H1 (cell line): ENCODE measurements around the gene GRK5. TPM values are rescaled to one million over a fixed set of nuclear protein-coding genes. Genes with fewer than 3 reads are reported as not detected.

Experiments
- CTCF ChIA-PET: fragments of 300-600 bp; sonication (Branson Sonifier 250); formaldehyde crosslinking; loops from one replicate; lab custom pipeline; 2021; ENCODE audit not compliant: partially characterized antibody; lab: Charles Lee
- POLR2A ChIA-PET: fragments of 300-600 bp; sonication (Branson Sonifier 250); formaldehyde crosslinking; loops from one replicate; lab custom pipeline; 2021; ENCODE audit warnings: inconsistent platforms; ENCODE audit not compliant: partially characterized antibody; lab: Charles Lee
- DNase-seq, 2 experiments: peaks; one replicate each; pipeline versions ENCODE4 v3.0.0 to v3.0.0-alpha.2; 2010 to 2022; ENCODE audit warnings: low spot score in 2 of 2, low read depth in 1 of 2, mixed read lengths in 1 of 2
- FAIRE-seq: peaks from 2 replicates; lab custom pipeline; 2011; peaks lifted over from hg19 to GRCh38; lab: Jason Lieb, UNC
- H2AFZ ChIP-seq: 2 replicates; pipeline ENCODE4 v1.8.1; 2012; ENCODE audit warnings: low read length, inconsistent platforms
- H2AK5ac ChIP-seq: 2 replicates; pipeline ENCODE4 v1.6.1; 2013; ENCODE audit warnings: low read depth, low read length
- H2BK120ac ChIP-seq: replicated peaks from 2 replicates; pipeline ENCODE3; 2013; ENCODE audit warnings: low read depth, low read length, inconsistent platforms
- H2BK12ac ChIP-seq: 2 replicates; pipeline ENCODE4 v1.6.1; 2013; ENCODE audit warnings: low read depth, low read length
- H2BK15ac ChIP-seq: 2 replicates; pipeline ENCODE4 v1.6.1; 2013; ENCODE audit warnings: low read length
- H2BK20ac ChIP-seq: 2 replicates; pipeline ENCODE4 v1.6.1; 2013; ENCODE audit warnings: low read length
- H2BK5ac ChIP-seq: 2 replicates; pipeline ENCODE4 v1.6.1; 2013; ENCODE audit warnings: low read depth, low read length
- H3K14ac ChIP-seq: 2 replicates; pipeline ENCODE4 v1.6.1; 2013; ENCODE audit warnings: inconsistent platforms; ENCODE audit not compliant: insufficient read length
- H3K18ac ChIP-seq: 2 replicates; pipeline ENCODE4 v1.6.1; 2013; ENCODE audit warnings: low read length; ENCODE audit errors: extremely low read depth
- H3K23ac ChIP-seq: 2 replicates; pipeline ENCODE4 v1.6.1; 2013; ENCODE audit warnings: inconsistent platforms; ENCODE audit not compliant: insufficient read length
- H3K23me2 ChIP-seq: 2 replicates; pipeline ENCODE4 v1.6.1; 2013; ENCODE audit warnings: low read depth, low read length
- H3K27ac ChIP-seq: 2 replicates; pipeline ENCODE4 v1.6.1; 2011; ENCODE audit warnings: low read depth, low read length, inconsistent platforms
- H3K27me3 ChIP-seq, 4 experiments: replicated peaks in 1 of 4; 1 replicate in 1 of 4; 2 replicates in 3 of 4; pipeline versions ENCODE4 v1.6.1 to v1.8.1; 2011 to 2013; ENCODE audit warnings: low read length in 3 of 4, mild to moderate bottlenecking in 3 of 4, inconsistent platforms in 2 of 4, mixed read lengths in 2 of 4, moderate library complexity in 1 of 4; ENCODE audit not compliant: control insufficient read depth in 3 of 4, insufficient read depth in 3 of 4; ENCODE audit errors: extremely low read depth in 1 of 4
- H3K36me3 ChIP-seq, 4 experiments: 2 replicates each; pipeline versions ENCODE4 v1.6.1 to v1.8.1; 2011 to 2013; ENCODE audit warnings: mild to moderate bottlenecking in 4 of 4, low read length in 3 of 4, moderate library complexity in 2 of 4, control low read depth in 1 of 4, inconsistent platforms in 1 of 4; ENCODE audit not compliant: insufficient read depth in 4 of 4, control insufficient read depth in 2 of 4
- H3K4ac ChIP-seq: replicated peaks from 2 replicates; pipeline ENCODE3; 2013; ENCODE audit warnings: low read length, low read depth, mixed read lengths, inconsistent platforms; ENCODE audit not compliant: insufficient read length
- H3K4me1 ChIP-seq, 4 experiments: replicated peaks in 1 of 4; 1 replicate in 1 of 4; 2 replicates in 3 of 4; pipeline versions ENCODE4 v1.6.1 to v1.8.1; 2011 to 2013; ENCODE audit warnings: low read length in 3 of 4, inconsistent platforms in 2 of 4, mixed read lengths in 1 of 4; ENCODE audit not compliant: insufficient read depth in 4 of 4, control insufficient read depth in 3 of 4
- H3K4me2 ChIP-seq, 2 experiments: 2 replicates each; pipeline versions ENCODE4 v1.6.1 to v1.8.1; 2011 to 2013; ENCODE audit warnings: low read depth in 2 of 2, low read length in 2 of 2, control low read depth in 1 of 2, inconsistent platforms in 1 of 2, mild to moderate bottlenecking in 1 of 2; ENCODE audit not compliant: insufficient read depth in 1 of 2
- H3K4me3 ChIP-seq, 4 experiments: fragments of 200-600, 300-600 bp in 1 of 4; sonication (generic), shearing (Covaris generic), sonication (Bioruptor Twin) in 1 of 4; 2 replicates each; pipeline versions ENCODE4 v1.5.1 to v1.8.1; 2011 to 2016; ENCODE audit warnings: low read length in 4 of 4, low read depth in 3 of 4, control low read depth in 2 of 4, inconsistent platforms in 2 of 4, mild to moderate bottlenecking in 2 of 4, mixed read lengths in 1 of 4, moderate library complexity in 1 of 4; ENCODE audit not compliant: insufficient read depth in 2 of 4; ENCODE audit errors: extremely low read depth in 1 of 4
- H3K56ac ChIP-seq: replicated peaks from 2 replicates; pipeline ENCODE3; 2013; ENCODE audit warnings: low read depth, mild to moderate bottlenecking, mixed read lengths, low read length, inconsistent platforms; ENCODE audit not compliant: insufficient read length
- H3K79me1 ChIP-seq: 2 replicates; pipeline ENCODE4 v1.6.1; 2013; ENCODE audit warnings: low read depth, low read length, control low read depth
- H3K79me2 ChIP-seq, 2 experiments: 2 replicates each; pipeline versions ENCODE4 v1.6.1 to v1.8.1; 2012 to 2013; ENCODE audit warnings: low read length in 2 of 2, mild to moderate bottlenecking in 2 of 2, inconsistent platforms in 1 of 2; ENCODE audit not compliant: insufficient read depth in 2 of 2, control insufficient read depth in 1 of 2
- H3K9ac ChIP-seq, 4 experiments: replicated peaks in 1 of 4; 1 replicate in 1 of 4; 2 replicates in 3 of 4; pipeline versions ENCODE4 v1.6.1 to v1.8.1; 2011 to 2013; ENCODE audit warnings: low read depth in 3 of 4, low read length in 3 of 4, control low read depth in 2 of 4, mild to moderate bottlenecking in 2 of 4, moderate library complexity in 2 of 4, inconsistent platforms in 1 of 4; ENCODE audit errors: extremely low read depth in 1 of 4
- H3K9me3 ChIP-seq, 2 experiments: 2 replicates each; pipeline versions ENCODE4 v1.6.1 to v1.8.1; 2012 to 2013; ENCODE audit warnings: mild to moderate bottlenecking in 2 of 2, moderate library complexity in 2 of 2, control low read depth in 1 of 2, inconsistent platforms in 1 of 2, low read depth in 1 of 2, low read length in 1 of 2, mixed read lengths in 1 of 2; ENCODE audit not compliant: insufficient read depth in 2 of 2
- H4K20me1 ChIP-seq, 2 experiments: replicated peaks in 1 of 2; 2 replicates each; pipeline versions ENCODE3 to v1.8.1; 2011 to 2013; ENCODE audit warnings: inconsistent platforms in 2 of 2, low read length in 2 of 2, mild to moderate bottlenecking in 1 of 2; ENCODE audit not compliant: insufficient read depth in 2 of 2, control insufficient read depth in 1 of 2
- H4K5ac ChIP-seq: 2 replicates; pipeline ENCODE4 v1.6.1; 2013; ENCODE audit warnings: low read length, low read depth, mixed read lengths, inconsistent platforms; ENCODE audit not compliant: insufficient read length
- H4K8ac ChIP-seq: 2 replicates; pipeline ENCODE4 v1.8.0; 2013; ENCODE audit warnings: mild to moderate bottlenecking, moderate library complexity, low read length, inconsistent platforms; ENCODE audit not compliant: insufficient read depth; ENCODE audit errors: extremely low read depth
- H4K91ac ChIP-seq: replicated peaks from 2 replicates; pipeline ENCODE3; 2013; ENCODE audit warnings: low read length, mixed read lengths, inconsistent platforms; ENCODE audit not compliant: insufficient read length
- BRCA1 ChIP-seq: IDR thresholded peaks from 2 replicates; pipeline ENCODE4 v1.6.1; 2012; ENCODE audit warnings: low read depth, low read length, improper control_type of control experiment
- GABPA ChIP-seq: IDR thresholded peaks from 2 replicates; pipeline ENCODE4 v1.6.1; 2011; ENCODE audit warnings: mild to moderate bottlenecking, low read length, moderate library complexity, borderline replicate concordance; ENCODE audit not compliant: insufficient read depth
- JUND ChIP-seq: IDR thresholded peaks from 2 replicates; pipeline ENCODE4 v1.6.1; 2011; ENCODE audit warnings: mild to moderate bottlenecking, improper control_type of control experiment, low read length
- NANOG ChIP-seq: IDR thresholded peaks from 2 replicates; pipeline ENCODE4 v1.6.1; 2011; ENCODE audit warnings: low read length, low read depth, mild to moderate bottlenecking, inconsistent platforms; ENCODE audit not compliant: insufficient read depth, poor library complexity, severe bottlenecking
- SP4 ChIP-seq: IDR thresholded peaks from 2 replicates; pipeline ENCODE4 v1.6.1; 2012; ENCODE audit warnings: low read length, inconsistent platforms
- WGBS, 2 experiments: shearing (Covaris generic) in 1 of 2; methylation state at CpG; one replicate each; pipeline versions ENCODE4 v1.1.6 to v1.1.7; 2013 to 2015; ENCODE audit warnings: low lambda C conversion rate in 2 of 2, mixed read lengths in 2 of 2, inconsistent platforms in 1 of 2, low coverage in 1 of 2, missing lambda C conversion rate in 1 of 2; ENCODE audit not compliant: insufficient replicate concordance in 2 of 2, insufficient coverage in 1 of 2, insufficient read length in 1 of 2; ENCODE audit errors: extremely low coverage in 1 of 2, missing lambda C conversion rate in 1 of 2; 5-methylcytosine and 5-hydroxymethylcytosine counted together
- polyA plus RNA-seq, 7 experiments: library from polyadenylated mRNA; depleted of rRNA in 3 of 7; stranded (reverse) in 5 of 7; unstranded in 2 of 7; fragments of >200 nt in 5 of 7; fragments of 200-250 nt in 2 of 7; gene quantifications; 1 replicate in 5 of 7; 2 replicates in 1 of 7; 4 replicates in 1 of 7; pipeline versions ENCODE4 v1.2.1 to v1.2.3, GENCODE V29; 2011 to 2013; ENCODE audit warnings: missing spikeins in 2 of 7, mixed read lengths in 2 of 7
- total RNA-seq: library from RNA; stranded (reverse); fragmentation: NEBNext Ultra II Directional; extraction: Animal tissue kit (Norgen Biotek cat#: 25700); gene quantifications from 2 replicates; pipeline ENCODE4 v1.2.1, GENCODE V29; 2021

Gene GRK5
- total and polyA plus RNA-seq, 2 of the 8 experiments (the other 6 are each of a cell fraction or from before 2014, with no cell fraction given), result 0.54 to 2.5 TPM

- H2AFZ ChIP-seq, result no peak overlapping the region
These were observed 43.4 kb downstream of the GRK5 start for GRCh38 chr10:119250641-119251314.

More at GRCh38 chr10:119250641-119251314, 43.4 kb downstream of the GRK5 start:
- no peak overlapping the region for H2BK20ac ChIP-seq
- no peak overlapping the region for H2BK12ac ChIP-seq
- no peak overlapping the region for H2AK5ac ChIP-seq
- no peak overlapping the region for H3K4ac ChIP-seq
- H3K79me1 ChIP-seq, result no peaks in the 10 kb centered on the region
- H3K4me2 ChIP-seq, result no peak overlapping the region
- no peak overlapping the region for H3K18ac ChIP-seq
- H3K79me2 ChIP-seq, result no peaks in the 10 kb centered on the region
- DNase-seq (no peak), FAIRE-seq (no peak)
- no peak overlapping the region for H3K14ac ChIP-seq
- no peak overlapping the region for H3K9ac ChIP-seq
- H2BK15ac ChIP-seq, result no peak overlapping the region
- H3K23me2 ChIP-seq, result no peaks in the 10 kb centered on the region
- peaks cover 0 to 5% of the 10 kb centered on the region in 2 experiments for H4K20me1 ChIP-seq
- H4K91ac ChIP-seq, result no peak overlapping the region
- no peak overlapping the region for H2BK120ac ChIP-seq
- H3K36me3 ChIP-seq, result no peaks in the 10 kb centered on the region; a peak in 1 of 8 replicates
- no peak overlapping the region for H4K8ac ChIP-seq
- no peak overlapping the region for H2BK5ac ChIP-seq
- TF ChIP-seq BRCA1 (no peak), GABPA (no peak), NANOG (no peak), JUND (no peak), SP4 (no peak)
- TF ChIP-seq, all 59 proteins: peak for 0
- peaks cover 0 to 6% (median 2%) of the 10 kb centered on the region in 4 experiments; a peak in 3 of 7 replicates for H3K4me1 ChIP-seq
- no peak overlapping the region for H4K5ac ChIP-seq
- no peak overlapping the region for H3K23ac ChIP-seq
- 73% methylated on average over 10 of the region's 10 CpGs; no CpG with 5 or more reads in 1 of the 2 experiments for WGBS, 2 experiments
- no peak overlapping the region for H3K27ac ChIP-seq
- no peak overlapping the region for H3K56ac ChIP-seq
- ChIA-PET POLR2A (no interaction called here), CTCF (interaction anchor here (1.4 to 1.9 kb wide), 2 partner anchors 9 to 52 kb away, joined by 4 read pairs; no protein-coding TSS in a partner anchor)
- H3K27me3 ChIP-seq, result peaks cover 0 to 9% (median 6%) of the 10 kb centered on the region in 4 experiments; a peak in 4 of 7 replicates
- no peaks in the 10 kb centered on the region for H3K9me3 ChIP-seq
- H3K4me3 ChIP-seq, result no peak overlapping the region
